GM18511 (cell line): ENCODE results near the gene SPECC1L.
A peak's percentile ranks its signal among the peaks of the same experiment; 100 is the strongest.

Experiments used
- ATAC-seq: cut with Tn5 transposase; IDR thresholded peaks from one replicate; pipeline ENCODE4 v1.9.1; 2021; ENCODE audit warnings: mild to moderate bottlenecking, moderate library complexity; ENCODE audit not compliant: unreplicated experiment

Gene SPECC1L

GRCh38 chr22:24424901-24425775 is 154.5 kb downstream of the SPECC1L start:
- no peak for ATAC-seq

GRCh38 chr22:24426436-24426835 is 155.8 kb downstream of the SPECC1L start:
- ATAC-seq, result no peak

GRCh38 chr22:24426851-24427499 is 156.3 kb downstream of the SPECC1L start:
- ATAC-seq, result no peak

- peak; percentile 64 for ATAC-seq
These were observed 157.0 kb downstream of the SPECC1L start, which contains the start of gene ADORA2A for GRCh38 chr22:24427500-24428164. ADORA2A (plus strand) TSS chr22:24427599; CDS start chr22:24433405, 5,806 bp downstream.

GRCh38 chr22:24428751-24429410 is 158.2 kb downstream of the SPECC1L start:
- no peak for ATAC-seq

GRCh38 chr22:24429411-24430365 is 159.1 kb downstream of the SPECC1L start:
- no peak for ATAC-seq

GRCh38 chr22:24430431-24431308 is 160.0 kb downstream of the SPECC1L start:
- ATAC-seq, result no peak

- no peak for ATAC-seq
These were observed 160.8 kb downstream of the SPECC1L start for GRCh38 chr22:24431309-24432034.

GRCh38 chr22:24432059-24432853 is 161.6 kb downstream of the SPECC1L start:
- no peak for ATAC-seq

- ATAC-seq, result no peak
These were observed 162.6 kb downstream of the SPECC1L start for GRCh38 chr22:24433001-24433827.

- ATAC-seq, result peak; percentile 75
These were observed 163.3 kb downstream of the SPECC1L start for GRCh38 chr22:24433828-24434470.

GRCh38 chr22:24434471-24435322 is 164.1 kb downstream of the SPECC1L start:
- ATAC-seq, result peak; percentile 70

- no peak for ATAC-seq
These were observed 164.7 kb downstream of the SPECC1L start for GRCh38 chr22:24435323-24435645.

- ATAC-seq, result no peak
These were observed 165.3 kb downstream of the SPECC1L start for GRCh38 chr22:24435861-24436371.

- ATAC-seq, result no peak
These were observed 165.9 kb downstream of the SPECC1L start for GRCh38 chr22:24436553-24436952.
